Activated CD8-positive, alpha-beta T cell treated with anti-CD3 and anti-CD28 coated beads for 36 hours (primary cell): Measurements from ENCODE around the gene PIK3R6. TPM values are rescaled to one million over a fixed set of nuclear protein-coding genes. Genes with fewer than 3 reads are reported as not detected.
"Not testable (repeated sequence)": the region's sequence is repeated elsewhere in the genome, so short reads cannot be mapped to it uniquely, and the experiment has no call there.

Source experiments
- ATAC-seq: fragments of 200-7000 bp; cut with Tn5 transposase; one replicate; pipeline ENCODE4 v1.10.0; 2021; ENCODE audit warnings: mild to moderate bottlenecking, moderate library complexity
- CTCF ChIA-PET: fragments of 350-600 bp; sonication (Branson Sonifier 250); formaldehyde crosslinking; loops from one replicate; lab custom pipeline; 2021; ENCODE audit warnings: antibody characterized with exemption; lab: Charles Lee
- POLR2A ChIA-PET: fragments of 350-600 bp; sonication (Branson Sonifier 250); formaldehyde crosslinking; loops from one replicate; lab custom pipeline; 2021; ENCODE audit warnings: antibody characterized with exemption; lab: Charles Lee
- DNase-seq: peaks from one replicate; pipeline ENCODE4 v3.0.0-alpha.2; 2020
- H3K27ac Mint-ChIP-seq: one replicate; pipeline ENCODE4 v1.8.0; 2021; ENCODE audit warnings: mild to moderate bottlenecking, mixed read lengths
- H3K27me3 Mint-ChIP-seq: one replicate; pipeline ENCODE4 v1.8.0; 2021; ENCODE audit warnings: mixed read lengths
- H3K36me3 Mint-ChIP-seq: one replicate; pipeline ENCODE4 v1.8.0; 2021; ENCODE audit warnings: low read depth, mixed read lengths
- H3K4me1 Mint-ChIP-seq: one replicate; pipeline ENCODE4 v1.8.0; 2021; ENCODE audit warnings: low read depth, mixed read lengths
- H3K4me3 Mint-ChIP-seq: one replicate; pipeline ENCODE4 v1.8.0; 2021; ENCODE audit warnings: mild to moderate bottlenecking, moderate library complexity, mixed read lengths
- H3K9me3 Mint-ChIP-seq: one replicate; pipeline ENCODE4 v1.8.0; 2021; ENCODE audit warnings: mixed read lengths
- intact Hi-C: fragments of 100-400 bp; cut with micrococcal nuclease; formaldehyde crosslinking; loops from one replicate; pipeline ENCODE4 v1.10.0; 2022
- total RNA-seq, 2 experiments: library from RNA; stranded (reverse); gene quantifications; one replicate each; pipeline ENCODE4 v1.2.3, GENCODE V29; 2021
- TF ChIP-seq, protein P1 (sequence below): fragments of 200-600 bp; IDR thresholded peaks from one replicate; pipeline ENCODE4 v1.8.0; 2022; ENCODE audit warnings: antibody characterized with exemption, mild to moderate bottlenecking

The PIK3R6 gene
- total RNA-seq, 2 experiments from 2014 or later: 3.8 to 3.9 TPM

DNA sequence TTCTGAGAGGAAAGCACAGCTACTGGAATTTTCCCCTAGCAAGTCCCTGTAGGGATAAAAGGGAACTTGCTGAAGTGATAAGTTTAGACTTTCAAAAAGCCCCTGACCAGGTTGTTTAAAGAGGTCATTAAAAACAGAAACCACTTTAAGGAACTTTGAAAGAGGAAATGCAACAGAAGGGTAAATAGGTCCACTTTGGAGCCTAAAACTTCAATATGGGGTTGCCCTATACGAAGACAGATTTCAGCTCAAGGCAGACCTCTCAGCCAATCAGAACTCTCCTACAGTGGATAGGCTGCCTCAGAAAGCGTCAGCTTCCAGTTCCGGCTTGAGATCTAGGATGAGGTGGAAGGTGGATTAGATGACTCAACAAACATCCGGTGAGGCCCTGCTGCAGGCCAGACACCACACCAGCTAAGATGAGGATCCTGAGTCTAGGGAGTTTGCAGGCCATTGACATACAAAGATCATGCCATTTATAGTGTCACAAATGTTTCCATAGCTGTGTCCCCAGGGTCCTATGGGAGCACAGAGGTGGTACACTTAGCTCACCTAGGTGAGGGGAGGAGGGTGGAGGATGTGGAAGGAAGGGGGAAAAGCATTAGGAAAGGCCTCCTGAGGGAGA, 60.4 kb downstream of the PIK3R6 start:
- TF ChIP-seq, protein P1, sequence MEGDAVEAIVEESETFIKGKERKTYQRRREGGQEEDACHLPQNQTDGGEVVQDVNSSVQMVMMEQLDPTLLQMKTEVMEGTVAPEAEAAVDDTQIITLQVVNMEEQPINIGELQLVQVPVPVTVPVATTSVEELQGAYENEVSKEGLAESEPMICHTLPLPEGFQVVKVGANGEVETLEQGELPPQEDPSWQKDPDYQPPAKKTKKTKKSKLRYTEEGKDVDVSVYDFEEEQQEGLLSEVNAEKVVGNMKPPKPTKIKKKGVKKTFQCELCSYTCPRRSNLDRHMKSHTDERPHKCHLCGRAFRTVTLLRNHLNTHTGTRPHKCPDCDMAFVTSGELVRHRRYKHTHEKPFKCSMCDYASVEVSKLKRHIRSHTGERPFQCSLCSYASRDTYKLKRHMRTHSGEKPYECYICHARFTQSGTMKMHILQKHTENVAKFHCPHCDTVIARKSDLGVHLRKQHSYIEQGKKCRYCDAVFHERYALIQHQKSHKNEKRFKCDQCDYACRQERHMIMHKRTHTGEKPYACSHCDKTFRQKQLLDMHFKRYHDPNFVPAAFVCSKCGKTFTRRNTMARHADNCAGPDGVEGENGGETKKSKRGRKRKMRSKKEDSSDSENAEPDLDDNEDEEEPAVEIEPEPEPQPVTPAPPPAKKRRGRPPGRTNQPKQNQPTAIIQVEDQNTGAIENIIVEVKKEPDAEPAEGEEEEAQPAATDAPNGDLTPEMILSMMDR: no peak
- ATAC-seq (peak; percentile 61), DNase-seq (no peak)
- CTCF ChIA-PET: interaction anchor here (1.0 to 3.4 kb wide), 4 partner anchors 14 to 397 kb away, joined by 3 to 15 read pairs (median 9); no protein-coding TSS in a partner anchor
- H3K36me3 Mint-ChIP-seq: peaks cover 17% of the 10 kb centered on the region
- peaks cover 9% of the 10 kb centered on the region for H3K4me1 Mint-ChIP-seq
- H3K27me3 Mint-ChIP-seq: no peaks in the 10 kb centered on the region
- POLR2A ChIA-PET: interaction anchor here (0.8 kb wide), 1 partner anchor 22 kb away, joined by 3 read pairs; no protein-coding TSS in a partner anchor
- H3K4me3 Mint-ChIP-seq: no peak overlapping the region
- peaks cover 19% of the 10 kb centered on the region for H3K9me3 Mint-ChIP-seq
- intact Hi-C loops: no loop called here
- H3K27ac Mint-ChIP-seq: no peak overlapping the region

DNA sequence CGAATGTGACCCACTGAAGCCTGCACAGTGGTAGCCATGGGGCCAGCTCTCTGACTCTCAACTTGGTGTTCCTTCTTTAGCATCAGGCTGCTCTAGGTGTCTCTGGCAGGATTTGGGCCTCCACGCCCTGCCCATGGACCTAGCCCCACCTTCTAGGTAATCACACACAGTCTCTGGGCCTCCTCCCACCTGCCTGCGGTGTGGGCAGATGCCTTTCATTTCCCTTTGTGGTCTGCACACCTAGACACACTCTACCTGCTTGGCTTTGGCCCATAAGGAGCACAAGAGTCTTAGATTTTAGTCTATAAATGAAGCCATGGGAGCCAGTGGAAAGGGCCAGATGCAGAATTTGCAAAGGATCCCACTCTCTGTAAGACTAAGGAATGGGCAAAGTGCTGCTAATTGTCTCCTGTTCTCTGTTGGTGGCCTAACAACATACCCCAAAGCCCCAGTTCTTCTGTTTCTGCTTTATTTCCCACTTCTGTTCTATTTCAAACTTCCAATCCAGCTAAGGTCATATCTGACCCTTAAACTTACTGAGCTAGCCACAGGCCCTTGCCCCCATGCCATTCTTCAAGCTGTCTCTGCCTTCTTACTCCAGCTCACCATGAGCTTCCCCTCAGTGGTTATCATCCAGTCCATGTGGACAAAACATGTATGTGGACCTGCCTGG, 61.1 kb downstream of the PIK3R6 start:
- Mint-ChIP-seq H3K36me3 (peaks cover 12% of the 10 kb centered on the region), H3K4me1 (peaks cover 9% of the 10 kb centered on the region), H3K27me3 (no peaks in the 10 kb centered on the region), H3K4me3 (no peak overlapping the region), H3K9me3 (peaks cover 13% of the 10 kb centered on the region), H3K27ac (no peak overlapping the region)
- DNase-seq (no peak), ATAC-seq (no peak)
- POLR2A ChIA-PET: interaction anchor here (0.8 kb wide), 1 partner anchor 23 kb away, joined by 3 read pairs; no protein-coding TSS in a partner anchor
- CTCF ChIA-PET: interaction anchor here (0.8 to 3.4 kb wide), 5 partner anchors 15 to 396 kb away, joined by 3 to 15 read pairs (median 5); no protein-coding TSS in a partner anchor
- intact Hi-C loops: no loop called here
- TF ChIP-seq, protein P1: no peak

DNA sequence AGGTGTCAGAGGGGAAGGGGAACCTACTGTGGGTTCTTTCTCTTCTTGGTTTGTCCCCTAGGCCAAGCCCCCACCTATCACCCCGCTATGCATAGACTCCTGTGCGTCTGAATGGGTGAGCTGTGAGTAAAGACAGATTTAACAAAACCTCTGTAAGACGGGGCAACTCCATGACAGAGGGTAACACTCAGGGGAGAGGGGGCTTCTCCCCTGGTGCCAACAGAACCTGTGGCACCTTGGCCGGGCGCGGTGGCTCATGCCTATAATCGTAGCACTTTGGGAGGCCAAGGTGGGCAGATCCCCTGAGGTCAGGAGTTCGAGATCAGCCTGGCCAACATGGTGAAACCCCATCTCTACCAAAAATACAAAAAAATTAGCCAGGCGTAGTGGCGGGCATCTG, 62.1 kb downstream of the PIK3R6 start:
- POLR2A ChIA-PET, H3K4me3 Mint-ChIP-seq: not testable (repeated sequence)

DNA sequence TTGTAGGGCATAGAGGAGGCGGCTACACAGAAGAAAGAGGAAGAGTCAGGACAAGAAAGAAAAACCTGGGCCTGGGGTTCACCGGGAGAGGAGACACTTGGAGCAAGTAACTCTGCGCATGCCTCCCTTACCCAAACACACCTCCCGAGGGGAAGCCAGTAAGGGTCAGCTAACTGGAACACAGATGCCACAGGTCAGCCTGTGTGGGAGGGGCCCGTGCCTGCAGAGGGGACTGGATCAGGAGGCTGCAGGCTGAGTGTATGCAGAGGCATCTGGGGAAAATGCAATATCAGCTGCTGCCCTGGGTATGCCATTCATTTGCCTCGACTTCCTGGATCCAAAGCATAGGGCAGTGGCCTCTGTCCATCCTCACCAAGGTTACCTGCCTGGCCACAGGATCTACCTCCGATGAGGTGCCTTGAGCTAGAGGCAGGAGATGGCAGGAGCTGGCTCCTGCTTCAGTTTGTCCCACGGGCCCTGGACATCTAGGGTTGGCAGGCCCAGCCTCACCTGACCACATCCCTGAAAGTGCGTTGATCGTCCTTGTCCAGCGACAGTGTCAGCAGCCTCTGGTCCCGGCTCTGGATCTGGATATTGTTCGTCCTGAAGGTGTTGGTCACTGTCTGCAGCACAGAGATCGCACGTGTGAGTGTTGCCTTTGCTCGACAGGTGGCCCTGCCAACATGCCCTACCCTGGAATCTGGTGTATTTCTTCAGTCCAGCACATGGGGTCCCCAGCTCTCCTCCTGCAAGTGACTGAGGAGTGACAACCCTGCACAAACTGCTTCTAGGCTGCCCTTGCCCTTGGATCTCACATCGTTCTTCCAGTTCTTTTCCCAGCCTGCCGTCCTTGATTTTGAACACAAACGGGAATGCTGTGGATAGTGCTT, 63.7 kb downstream of the PIK3R6 start:
- TF ChIP-seq, protein P1: no peak
- peaks cover 9% of the 10 kb centered on the region for H3K4me1 Mint-ChIP-seq
- DNase-seq: peak; percentile 25
- H3K4me3 Mint-ChIP-seq: no peak overlapping the region
- peaks cover 4% of the 10 kb centered on the region for H3K9me3 Mint-ChIP-seq
- ATAC-seq: no peak
- peaks cover 2% of the 10 kb centered on the region for H3K36me3 Mint-ChIP-seq
- no peak overlapping the region for H3K27ac Mint-ChIP-seq
- ChIA-PET POLR2A (interaction anchor here (1.5 kb wide), 1 partner anchor 138 kb away, joined by 4 read pairs; no protein-coding TSS in a partner anchor), CTCF (interaction anchor here (1.2 to 1.8 kb wide), 4 partner anchors 18 to 195 kb away, joined by 3 to 5 read pairs (median 4); no protein-coding TSS in a partner anchor)
- intact Hi-C loops: no loop called here
- no peaks in the 10 kb centered on the region for H3K27me3 Mint-ChIP-seq

More for the DNA sequence above, 62.1 kb downstream of the PIK3R6 start:
- H3K27ac Mint-ChIP-seq, intact Hi-C loops, DNase-seq, ATAC-seq, H3K36me3 Mint-ChIP-seq, H3K4me1 Mint-ChIP-seq, H3K27me3 Mint-ChIP-seq: not testable (repeated sequence)
- CTCF ChIA-PET: interaction anchor here (0.6 to 3.4 kb wide), 3 partner anchors 20 to 503 kb away, joined by 3 to 15 read pairs (median 5); no protein-coding TSS in a partner anchor
- peaks cover 13% of the 10 kb centered on the region for H3K9me3 Mint-ChIP-seq
